22Rv1 (cell line): Measurements from ENCODE around the gene DOCK9.

Source experiments
- CTCF ChIP-seq: fragments of 450-650 bp; IDR thresholded peaks from 2 replicates; pipeline ENCODE4 v1.5.1; 2017; ENCODE audit warnings: mild to moderate bottlenecking
- ZFX ChIP-seq: fragments of 450-650 bp; IDR thresholded peaks from 2 replicates; pipeline ENCODE4 v1.6.1; 2017; ENCODE audit warnings: antibody characterized with exemption, borderline replicate concordance

- TF ChIP-seq CTCF = no peak
- no peak for TF ChIP-seq ZFX
Observed at GRCh38 chr13:99009987-99010551, 32.2 kb upstream of the DOCK9 start.
